ENCODE data around the gene TCEAL1. TPM values are rescaled to one million over a fixed set of nuclear protein-coding genes. Genes with fewer than 3 reads are reported as not detected.

TCEAL1 gene
- total and polyA plus RNA-seq, 2 of the 13 experiments (the other 11 are each of a cell fraction or from before 2014, with no cell fraction given), result 11.2 to 14.8 TPM

DNA sequence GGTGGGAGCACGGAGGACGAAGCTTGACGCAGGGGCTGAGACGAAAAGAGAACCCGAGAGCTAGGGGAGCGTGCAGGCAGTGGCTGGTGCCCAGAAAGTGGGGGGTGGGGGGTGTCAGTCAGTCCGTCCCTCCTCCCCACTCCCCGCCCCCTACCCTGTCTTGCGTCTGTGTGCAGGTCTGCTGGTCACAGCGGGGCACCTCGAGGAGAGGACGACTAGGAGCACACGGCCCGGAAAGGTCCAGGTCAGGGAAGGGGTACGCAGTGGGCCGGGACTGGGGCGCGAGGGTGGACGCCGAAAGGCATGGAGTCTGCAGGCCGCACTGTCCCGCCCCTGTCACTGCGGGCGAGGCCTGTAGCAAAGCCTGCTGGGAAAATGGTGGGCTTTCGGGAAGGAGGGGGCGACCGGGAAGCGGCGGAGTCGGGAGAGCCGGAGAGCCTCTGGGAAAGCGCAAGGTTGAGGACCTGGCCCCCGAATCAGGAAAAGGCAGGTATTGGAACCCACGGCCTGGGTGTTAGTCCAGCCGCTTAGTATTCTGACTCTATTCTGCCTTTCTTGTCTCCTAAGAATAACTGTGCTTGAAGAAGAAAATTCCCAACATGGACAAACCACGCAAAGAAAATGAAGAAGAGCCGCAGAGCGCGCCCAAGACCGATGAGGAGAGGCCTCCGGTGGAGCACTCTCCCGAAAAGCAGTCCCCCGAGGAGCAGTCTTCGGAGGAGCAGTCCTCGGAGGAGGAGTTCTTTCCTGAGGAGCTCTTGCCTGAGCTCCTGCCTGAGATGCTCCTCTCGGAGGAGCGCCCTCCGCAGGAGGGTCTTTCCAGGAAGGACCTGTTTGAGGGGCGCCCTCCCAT lies 769 bp downstream of the TCEAL1 start (continued):
- TF ChIP-seq, protein P1, sequence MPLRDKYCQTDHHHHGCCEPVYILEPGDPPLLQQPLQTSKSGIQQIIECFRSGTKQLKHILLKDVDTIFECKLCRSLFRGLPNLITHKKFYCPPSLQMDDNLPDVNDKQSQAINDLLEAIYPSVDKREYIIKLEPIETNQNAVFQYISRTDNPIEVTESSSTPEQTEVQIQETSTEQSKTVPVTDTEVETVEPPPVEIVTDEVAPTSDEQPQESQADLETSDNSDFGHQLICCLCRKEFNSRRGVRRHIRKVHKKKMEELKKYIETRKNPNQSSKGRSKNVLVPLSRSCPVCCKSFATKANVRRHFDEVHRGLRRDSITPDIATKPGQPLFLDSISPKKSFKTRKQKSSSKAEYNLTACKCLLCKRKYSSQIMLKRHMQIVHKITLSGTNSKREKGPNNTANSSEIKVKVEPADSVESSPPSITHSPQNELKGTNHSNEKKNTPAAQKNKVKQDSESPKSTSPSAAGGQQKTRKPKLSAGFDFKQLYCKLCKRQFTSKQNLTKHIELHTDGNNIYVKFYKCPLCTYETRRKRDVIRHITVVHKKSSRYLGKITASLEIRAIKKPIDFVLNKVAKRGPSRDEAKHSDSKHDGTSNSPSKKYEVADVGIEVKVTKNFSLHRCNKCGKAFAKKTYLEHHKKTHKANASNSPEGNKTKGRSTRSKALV (CRISPR knock-in tag; IDR thresholded peaks at IDR 0.05), result no peak
- TF ChIP-seq ZNF12 (CRISPR knock-in tag; IDR thresholded peaks at IDR 0.05), result no peak
- peak; percentile 78 for TF ChIP-seq ZBTB7A (CRISPR knock-in tag; IDR thresholded peaks at IDR 0.05)
- TF ChIP-seq ZNF563 (CRISPR knock-in tag; IDR thresholded peaks at IDR 0.05), result 0 out of 2 replicates have a peak, but pooled peaks have one; percentile 23
- no peak for TF ChIP-seq MIER2 (CRISPR knock-in tag; IDR thresholded peaks at IDR 0.05)
- TF ChIP-seq, protein P2, sequence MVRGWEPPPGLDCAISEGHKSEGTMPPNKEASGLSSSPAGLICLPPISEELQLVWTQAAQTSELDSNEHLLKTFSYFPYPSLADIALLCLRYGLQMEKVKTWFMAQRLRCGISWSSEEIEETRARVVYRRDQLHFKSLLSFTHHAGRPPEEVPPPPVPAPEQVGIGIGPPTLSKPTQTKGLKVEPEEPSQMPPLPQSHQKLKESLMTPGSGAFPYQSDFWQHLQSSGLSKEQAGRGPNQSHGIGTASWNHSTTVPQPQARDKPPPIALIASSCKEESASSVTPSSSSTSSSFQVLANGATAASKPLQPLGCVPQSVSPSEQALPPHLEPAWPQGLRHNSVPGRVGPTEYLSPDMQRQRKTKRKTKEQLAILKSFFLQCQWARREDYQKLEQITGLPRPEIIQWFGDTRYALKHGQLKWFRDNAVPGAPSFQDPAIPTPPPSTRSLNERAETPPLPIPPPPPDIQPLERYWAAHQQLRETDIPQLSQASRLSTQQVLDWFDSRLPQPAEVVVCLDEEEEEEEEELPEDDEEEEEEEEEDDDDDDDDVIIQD (CRISPR knock-in tag; IDR thresholded peaks at IDR 0.05; ENCODE audit: low read depth), result no peak
- no peak for TF ChIP-seq NBN (conservative IDR thresholded peaks at IDR 0.05)
- TF ChIP-seq, protein P3, sequence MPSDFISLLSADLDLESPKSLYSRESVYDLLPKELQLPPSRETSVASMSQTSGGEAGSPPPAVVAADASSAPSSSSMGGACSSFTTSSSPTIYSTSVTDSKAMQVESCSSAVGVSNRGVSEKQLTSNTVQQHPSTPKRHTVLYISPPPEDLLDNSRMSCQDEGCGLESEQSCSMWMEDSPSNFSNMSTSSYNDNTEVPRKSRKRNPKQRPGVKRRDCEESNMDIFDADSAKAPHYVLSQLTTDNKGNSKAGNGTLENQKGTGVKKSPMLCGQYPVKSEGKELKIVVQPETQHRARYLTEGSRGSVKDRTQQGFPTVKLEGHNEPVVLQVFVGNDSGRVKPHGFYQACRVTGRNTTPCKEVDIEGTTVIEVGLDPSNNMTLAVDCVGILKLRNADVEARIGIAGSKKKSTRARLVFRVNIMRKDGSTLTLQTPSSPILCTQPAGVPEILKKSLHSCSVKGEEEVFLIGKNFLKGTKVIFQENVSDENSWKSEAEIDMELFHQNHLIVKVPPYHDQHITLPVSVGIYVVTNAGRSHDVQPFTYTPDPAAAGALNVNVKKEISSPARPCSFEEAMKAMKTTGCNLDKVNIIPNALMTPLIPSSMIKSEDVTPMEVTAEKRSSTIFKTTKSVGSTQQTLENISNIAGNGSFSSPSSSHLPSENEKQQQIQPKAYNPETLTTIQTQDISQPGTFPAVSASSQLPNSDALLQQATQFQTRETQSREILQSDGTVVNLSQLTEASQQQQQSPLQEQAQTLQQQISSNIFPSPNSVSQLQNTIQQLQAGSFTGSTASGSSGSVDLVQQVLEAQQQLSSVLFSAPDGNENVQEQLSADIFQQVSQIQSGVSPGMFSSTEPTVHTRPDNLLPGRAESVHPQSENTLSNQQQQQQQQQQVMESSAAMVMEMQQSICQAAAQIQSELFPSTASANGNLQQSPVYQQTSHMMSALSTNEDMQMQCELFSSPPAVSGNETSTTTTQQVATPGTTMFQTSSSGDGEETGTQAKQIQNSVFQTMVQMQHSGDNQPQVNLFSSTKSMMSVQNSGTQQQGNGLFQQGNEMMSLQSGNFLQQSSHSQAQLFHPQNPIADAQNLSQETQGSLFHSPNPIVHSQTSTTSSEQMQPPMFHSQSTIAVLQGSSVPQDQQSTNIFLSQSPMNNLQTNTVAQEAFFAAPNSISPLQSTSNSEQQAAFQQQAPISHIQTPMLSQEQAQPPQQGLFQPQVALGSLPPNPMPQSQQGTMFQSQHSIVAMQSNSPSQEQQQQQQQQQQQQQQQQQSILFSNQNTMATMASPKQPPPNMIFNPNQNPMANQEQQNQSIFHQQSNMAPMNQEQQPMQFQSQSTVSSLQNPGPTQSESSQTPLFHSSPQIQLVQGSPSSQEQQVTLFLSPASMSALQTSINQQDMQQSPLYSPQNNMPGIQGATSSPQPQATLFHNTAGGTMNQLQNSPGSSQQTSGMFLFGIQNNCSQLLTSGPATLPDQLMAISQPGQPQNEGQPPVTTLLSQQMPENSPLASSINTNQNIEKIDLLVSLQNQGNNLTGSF (CRISPR knock-in tag; IDR thresholded peaks at IDR 0.05), result no peak
- TF ChIP-seq, protein P4, sequence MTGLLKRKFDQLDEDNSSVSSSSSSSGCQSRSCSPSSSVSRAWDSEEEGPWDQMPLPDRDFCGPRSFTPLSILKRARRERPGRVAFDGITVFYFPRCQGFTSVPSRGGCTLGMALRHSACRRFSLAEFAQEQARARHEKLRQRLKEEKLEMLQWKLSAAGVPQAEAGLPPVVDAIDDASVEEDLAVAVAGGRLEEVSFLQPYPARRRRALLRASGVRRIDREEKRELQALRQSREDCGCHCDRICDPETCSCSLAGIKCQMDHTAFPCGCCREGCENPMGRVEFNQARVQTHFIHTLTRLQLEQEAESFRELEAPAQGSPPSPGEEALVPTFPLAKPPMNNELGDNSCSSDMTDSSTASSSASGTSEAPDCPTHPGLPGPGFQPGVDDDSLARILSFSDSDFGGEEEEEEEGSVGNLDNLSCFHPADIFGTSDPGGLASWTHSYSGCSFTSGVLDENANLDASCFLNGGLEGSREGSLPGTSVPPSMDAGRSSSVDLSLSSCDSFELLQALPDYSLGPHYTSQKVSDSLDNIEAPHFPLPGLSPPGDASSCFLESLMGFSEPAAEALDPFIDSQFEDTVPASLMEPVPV (CRISPR knock-in tag; IDR thresholded peaks at IDR 0.05), result 0 out of 2 replicates have a peak, but pooled peaks have one; percentile 45
- no peak for TF ChIP-seq ZNF629 (CRISPR knock-in tag; conservative IDR thresholded peaks at IDR 0.05)
- TF ChIP-seq, protein P5, sequence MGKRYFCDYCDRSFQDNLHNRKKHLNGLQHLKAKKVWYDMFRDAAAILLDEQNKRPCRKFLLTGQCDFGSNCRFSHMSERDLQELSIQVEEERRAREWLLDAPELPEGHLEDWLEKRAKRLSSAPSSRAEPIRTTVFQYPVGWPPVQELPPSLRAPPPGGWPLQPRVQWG (CRISPR knock-in tag; IDR thresholded peaks at IDR 0.05; ENCODE audit: borderline replicate concordance, low read depth), result no peak
- TF ChIP-seq, protein P6, sequence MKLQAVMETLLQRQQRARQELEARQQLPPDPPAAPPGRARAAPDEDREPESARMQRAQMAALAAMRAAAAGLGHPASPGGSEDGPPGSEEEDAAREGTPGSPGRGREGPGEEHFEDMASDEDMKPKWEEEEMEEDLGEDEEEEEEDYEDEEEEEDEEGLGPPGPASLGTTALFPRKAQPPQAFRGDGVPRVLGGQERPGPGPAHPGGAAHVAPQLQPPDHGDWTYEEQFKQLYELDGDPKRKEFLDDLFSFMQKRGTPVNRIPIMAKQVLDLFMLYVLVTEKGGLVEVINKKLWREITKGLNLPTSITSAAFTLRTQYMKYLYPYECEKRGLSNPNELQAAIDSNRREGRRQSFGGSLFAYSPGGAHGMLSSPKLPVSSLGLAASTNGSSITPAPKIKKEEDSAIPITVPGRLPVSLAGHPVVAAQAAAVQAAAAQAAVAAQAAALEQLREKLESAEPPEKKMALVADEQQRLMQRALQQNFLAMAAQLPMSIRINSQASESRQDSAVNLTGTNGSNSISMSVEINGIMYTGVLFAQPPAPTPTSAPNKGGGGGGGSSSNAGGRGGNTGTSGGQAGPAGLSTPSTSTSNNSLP (IDR thresholded peaks at IDR 0.05; ENCODE audit: low read depth, low read length), result no peak
- TF ChIP-seq SNAPC2 (CRISPR knock-in tag; IDR thresholded peaks at IDR 0.05), result no peak; the same call in 1 of the 2 replicates
- TF ChIP-seq NKX3-1 (CRISPR knock-in tag; IDR thresholded peaks at IDR 0.05), result no peak
- no peak for TF ChIP-seq ZNF138 (CRISPR knock-in tag; IDR thresholded peaks at IDR 0.05; ENCODE audit: low read depth)
- TF ChIP-seq RCOR2 (CRISPR knock-in tag; IDR thresholded peaks at IDR 0.05), result no peak
